G401.6 (cell line): ENCODE data around the gene DHCR24.
"Not testable (repeated sequence)": the region's sequence is repeated elsewhere in the genome, so short reads cannot be mapped to it uniquely, and the experiment has no call there.

Source experiments
- FAIRE-seq: peaks from 2 replicates; lab custom pipeline; 2012; peaks lifted over from hg19 to GRCh38; lab: Jason Lieb, UNC

The DHCR24 gene

DNA sequence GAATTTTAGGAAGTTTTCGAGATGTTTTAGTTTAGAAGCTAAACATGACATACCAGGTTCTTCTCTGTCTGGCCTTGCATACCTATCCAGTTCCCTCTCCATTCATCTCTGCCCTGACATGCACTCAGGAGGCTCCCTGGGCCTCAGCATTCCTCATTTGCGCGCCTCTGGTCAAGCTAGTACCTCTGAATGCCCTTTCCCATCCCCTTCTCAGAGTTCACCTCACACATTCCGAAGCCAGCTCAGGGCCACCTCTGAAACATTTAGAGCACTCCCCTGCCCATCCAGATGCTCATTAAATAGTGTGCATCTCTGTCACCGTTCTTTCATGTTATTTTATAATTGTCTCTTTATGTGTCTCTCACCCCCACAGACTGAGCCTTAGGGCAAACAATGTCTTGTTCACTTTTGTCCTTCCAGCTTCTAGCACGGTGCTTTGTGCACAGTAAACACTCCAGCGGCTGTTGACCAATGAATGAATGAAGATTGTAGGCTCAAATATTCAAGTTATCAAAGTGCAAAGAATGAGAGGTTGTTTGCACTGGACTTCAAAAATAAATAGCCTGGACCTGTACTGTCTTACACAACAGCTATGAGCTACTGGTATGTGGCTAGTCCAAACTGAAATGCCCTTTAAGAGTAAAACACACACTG is 1.2 kb upstream of the DHCR24 start:
- FAIRE-seq, result no peak

DNA sequence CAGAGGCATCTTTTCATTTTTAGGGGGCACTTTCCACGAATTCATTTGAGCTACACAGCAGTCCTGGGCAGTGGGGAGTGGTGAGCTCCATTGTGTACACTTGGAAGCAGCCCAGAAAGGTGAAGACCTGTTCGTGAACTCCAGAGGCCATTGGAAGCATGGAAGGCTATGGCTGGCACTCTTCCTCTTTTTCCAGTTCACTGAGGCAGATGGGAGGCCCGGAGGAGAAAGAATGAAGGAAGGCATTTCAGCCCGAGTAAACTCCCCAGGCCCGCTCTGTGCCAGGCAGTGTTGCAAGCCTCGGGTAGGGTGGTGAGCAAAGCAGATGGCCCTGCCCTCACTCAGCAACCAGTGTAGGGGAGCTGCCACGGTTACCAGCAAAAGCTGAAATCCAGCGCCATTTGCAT is 673 bp upstream of the DHCR24 start:
- FAIRE-seq, result no peak

DNA sequence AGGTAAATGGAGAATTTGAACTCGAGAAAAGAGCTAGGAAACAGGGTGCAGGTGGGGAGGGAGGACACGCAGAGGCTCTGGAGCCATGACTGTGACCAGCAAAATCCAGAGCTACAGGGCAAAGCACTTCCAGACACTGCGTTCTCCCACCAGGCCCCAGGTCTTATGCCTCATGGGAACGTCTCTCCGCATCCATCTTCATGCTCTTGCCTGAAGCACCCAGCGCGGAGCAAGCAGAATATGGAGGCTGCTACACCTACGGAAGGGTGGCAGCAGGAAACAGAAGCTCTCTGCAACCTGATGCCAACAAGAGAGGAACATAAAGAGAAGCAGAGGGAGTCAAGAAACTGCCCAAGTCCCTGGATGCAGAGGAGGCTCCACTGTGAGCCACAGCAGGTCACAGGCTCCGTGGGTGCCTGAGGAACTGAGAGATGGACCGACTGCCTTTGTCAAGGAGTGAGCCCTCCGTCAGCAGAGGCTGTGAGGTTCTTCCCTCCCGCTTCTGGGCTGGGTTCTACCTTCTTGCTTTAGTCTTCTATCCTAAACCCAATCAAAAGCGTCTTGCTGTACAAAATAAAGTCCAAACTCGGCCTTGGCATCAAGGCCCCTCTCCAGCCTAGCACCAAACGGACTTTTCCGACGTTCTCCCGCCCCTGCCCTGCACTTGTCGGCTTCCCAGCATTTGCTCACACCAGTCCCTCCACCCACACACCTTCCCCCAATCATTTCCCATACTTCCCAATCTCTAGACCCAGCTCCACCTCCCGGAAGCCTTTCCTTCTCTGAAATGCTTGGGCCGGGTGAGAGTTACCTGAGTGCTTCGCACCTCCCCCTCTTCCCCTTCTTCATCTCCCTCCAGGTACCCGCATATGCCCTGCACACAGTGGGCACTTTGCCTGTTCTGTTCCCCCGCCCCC is 930 bp downstream of the DHCR24 start:
- no peak for FAIRE-seq

DNA sequence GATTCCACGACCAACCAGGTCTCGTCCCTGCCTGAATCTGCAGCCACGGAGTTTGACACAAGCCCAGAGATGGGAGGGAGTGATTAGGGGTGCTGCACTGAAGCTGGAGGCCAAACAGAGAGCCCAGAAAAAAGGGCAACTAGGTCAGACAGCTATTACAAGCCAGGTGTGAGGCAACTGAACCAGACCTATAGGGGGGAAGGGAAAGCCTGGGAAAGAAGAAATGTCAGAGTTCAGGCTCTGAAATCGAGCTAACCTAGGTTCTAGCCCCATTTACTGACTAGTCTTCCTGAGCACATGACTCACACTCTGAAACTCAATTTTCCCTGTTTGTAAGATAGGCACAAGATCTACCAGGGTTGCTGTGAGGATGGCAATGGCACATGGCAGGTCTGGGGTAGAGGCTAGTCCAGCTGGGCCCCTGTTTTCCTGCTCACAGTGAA is 1.7 kb downstream of the DHCR24 start:
- no peak for FAIRE-seq

DNA sequence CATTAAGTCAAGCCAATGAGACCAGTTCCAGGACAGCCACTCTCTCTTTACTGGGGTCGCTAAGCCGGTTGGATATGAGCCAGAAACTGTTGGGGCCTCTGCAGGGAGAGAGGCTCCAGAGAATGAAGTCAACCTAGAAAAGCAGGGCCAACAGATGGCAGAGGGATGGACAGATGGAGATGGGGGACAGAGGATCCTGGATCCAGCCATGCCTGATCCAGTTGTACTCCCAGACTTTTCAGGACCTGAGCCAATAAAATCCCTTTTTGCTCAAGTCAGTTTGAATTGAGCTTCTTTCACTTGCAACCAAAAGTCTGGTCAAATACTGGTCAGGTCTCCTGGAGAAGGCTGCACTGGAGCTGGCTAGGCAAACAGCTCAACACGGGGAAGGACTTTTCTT is 2.2 kb downstream of the DHCR24 start:
- FAIRE-seq, result no peak

DNA sequence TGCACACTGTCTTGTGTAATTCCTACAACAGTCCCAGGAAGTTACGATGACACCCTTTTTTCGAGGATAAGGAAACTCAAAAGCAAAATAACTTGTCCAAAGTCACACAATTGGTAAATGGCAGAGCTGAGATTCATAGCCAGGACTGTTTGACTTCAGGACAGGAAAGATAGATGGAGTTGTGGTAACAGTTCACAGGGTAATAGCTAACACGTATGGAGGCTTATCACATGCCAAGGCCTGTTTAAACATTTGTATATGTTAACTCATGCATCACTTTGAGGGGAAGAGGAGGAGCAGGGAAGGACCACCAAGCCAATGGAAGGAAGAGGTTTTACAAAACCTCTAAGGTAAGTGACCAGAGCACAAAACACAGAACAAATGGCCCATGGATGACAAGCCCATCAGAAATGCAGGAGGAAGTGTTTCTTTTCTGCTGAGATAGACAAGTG is 2.8 kb downstream of the DHCR24 start:
- no peak for FAIRE-seq

DNA sequence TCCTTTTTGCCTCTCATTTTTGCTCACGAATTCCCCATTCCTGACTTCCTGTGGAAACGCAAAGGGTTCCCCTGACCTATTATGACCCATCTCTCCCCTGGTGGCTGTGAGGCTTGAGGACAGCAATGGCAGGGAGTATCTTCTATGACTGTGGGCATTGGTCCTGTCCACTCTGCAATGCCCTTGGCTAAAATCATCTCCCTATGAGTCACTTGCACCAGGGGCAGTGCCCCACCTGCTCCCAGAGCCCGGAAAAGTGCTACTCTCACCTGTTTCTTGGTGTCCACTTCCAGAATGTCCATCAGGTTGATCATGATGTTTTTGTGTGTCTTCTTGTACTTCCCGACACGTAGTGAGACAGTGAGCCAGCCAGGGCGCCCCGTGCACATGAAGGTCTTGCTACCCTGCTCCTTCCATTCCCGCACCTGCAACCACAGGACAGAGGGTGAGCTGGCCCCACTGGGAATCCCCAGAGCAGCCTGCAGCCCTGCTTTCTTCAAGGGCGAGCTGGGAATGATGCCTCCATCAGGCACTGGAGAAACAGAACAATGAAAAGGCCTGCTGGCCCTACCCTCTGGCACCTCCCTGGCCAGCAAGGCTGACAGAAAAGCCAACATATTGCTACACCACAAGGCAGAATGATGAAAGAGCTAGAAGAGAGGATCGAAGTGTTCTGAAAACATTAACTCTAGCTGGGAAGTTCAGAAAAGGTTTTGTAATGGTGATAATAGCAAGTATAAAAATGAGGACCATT is 3.5 kb downstream of the DHCR24 start:
- FAIRE-seq, result no peak

DNA sequence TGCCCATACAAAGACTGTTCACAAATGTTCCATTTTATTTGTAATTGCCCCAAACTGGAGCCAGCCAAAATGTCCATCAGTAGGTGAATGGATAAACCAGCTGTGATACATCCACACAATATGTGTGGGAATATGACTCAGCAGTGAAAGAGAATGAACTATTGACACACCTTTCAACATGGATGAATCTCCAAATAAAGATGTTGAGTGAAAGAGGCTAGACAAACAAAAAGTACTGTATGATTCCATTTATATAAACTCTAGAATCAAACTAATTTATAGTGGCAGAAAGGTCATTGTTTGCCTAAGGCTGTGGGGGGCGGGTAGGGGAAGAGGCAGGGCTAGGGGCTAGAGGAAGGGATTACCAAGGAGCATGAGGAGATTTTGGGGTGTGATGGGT is 4.5 kb downstream of the DHCR24 start:
- no peak for FAIRE-seq

DNA sequence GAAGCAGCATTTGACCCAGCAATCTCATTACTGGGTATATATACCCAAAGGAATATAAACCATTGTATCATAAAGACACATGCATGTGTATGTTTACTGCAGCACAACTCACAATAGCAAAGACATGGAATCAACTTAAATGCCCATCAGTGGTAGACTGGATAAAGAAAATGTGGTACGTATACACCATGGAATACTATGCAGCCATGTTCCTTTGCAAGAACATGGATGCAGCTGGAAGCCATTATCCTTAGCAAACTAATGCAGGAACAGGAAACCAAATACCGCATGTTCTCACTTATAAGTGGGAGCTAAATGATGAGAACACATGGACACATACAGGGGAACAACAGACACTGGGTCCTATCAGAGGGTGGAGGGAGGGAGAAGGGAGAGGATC is 5.4 kb downstream of the DHCR24 start:
- FAIRE-seq, result not testable (repeated sequence)

DNA sequence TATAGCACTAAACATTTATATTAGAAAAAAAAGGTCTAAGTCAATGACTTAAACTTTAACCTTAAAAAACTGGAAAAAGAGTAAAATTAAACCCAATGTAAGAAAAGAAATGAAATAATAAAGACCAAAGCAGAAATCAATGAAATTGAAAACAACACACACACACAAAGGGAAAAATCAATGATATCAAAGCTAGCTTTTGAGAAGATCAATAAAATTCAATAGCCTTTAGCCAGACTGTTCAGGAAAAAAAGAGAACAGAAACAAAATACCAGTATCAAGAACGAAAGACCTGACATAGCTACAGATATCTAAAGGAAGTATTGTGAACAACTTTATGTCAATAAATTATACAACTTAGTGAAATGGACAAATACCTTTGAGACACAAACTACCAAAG is 7.1 kb downstream of the DHCR24 start:
- FAIRE-seq, result no peak

DNA sequence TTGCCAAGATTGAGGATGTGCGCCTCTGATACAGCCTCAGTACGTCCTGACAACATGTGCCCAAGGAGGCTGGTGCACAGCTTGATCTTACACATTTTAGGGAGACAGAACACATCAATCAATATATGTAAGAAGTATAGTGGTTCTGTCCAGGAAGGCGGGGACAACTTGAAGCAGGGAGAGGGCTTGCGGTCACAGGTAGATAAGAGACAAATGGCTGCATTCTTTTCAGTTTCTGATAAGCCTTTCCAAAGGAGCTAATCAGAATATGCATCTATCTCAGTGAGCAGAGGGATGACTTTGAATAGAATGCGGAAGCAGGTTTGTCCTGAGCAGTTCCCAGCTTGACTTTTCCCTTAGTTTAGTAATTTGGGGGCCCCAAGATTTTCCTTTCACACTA is 10.2 kb downstream of the DHCR24 start:
- no peak for FAIRE-seq

DNA sequence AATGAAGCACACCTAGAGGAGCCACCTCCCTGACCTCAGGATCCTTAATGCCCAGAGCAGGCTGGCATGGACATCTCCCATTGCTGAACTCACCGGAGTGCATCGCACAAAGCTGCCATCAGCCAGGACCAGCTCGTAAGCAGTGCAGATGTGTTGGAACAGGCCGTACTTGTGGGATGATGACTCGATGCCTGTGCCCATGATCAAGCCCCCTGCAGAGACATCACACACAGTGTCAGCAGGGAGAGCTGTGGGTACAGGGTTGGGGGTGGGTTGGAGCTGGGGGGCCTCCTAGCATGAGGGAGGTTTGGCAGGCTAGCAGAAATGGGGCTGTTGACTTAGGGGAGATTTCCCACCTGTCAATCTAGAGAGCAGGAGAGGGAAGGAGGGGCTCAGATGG is 12.0 kb downstream of the DHCR24 start:
- FAIRE-seq, result no peak

DNA sequence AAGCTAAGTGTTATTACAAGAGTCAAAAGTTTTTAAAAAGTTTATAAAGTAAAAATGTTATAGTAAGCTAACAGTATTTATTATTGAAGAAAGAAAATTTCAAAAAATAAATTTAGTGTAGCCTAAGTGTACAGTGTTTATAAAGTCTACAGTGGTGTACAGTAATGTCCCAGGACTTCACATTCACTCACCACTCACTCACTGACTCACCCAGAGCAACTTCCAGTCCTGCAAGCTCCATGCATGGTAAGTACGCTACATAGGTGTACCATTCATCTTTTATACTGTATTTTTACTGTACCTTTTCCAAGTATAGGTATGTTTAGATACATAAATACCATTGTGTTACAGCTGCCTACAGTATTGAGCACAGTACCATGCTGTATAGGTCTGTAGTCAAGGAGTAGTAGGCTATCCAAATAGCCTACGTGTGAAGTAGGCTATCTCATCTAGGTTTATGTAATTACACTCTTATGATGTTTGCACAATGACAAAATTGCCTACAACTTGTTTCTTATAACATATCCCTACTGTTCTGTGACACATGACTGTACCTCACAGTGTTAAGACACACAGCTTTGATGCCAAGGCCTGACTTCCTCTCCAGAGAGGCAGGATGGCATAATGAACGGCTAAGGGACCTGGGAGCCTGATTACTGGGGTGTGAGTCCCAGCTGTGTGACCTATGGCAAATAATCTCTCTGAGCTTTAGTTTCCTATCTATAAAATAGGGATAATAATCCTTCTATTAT is 12.7 kb downstream of the DHCR24 start:
- no peak for FAIRE-seq

DNA sequence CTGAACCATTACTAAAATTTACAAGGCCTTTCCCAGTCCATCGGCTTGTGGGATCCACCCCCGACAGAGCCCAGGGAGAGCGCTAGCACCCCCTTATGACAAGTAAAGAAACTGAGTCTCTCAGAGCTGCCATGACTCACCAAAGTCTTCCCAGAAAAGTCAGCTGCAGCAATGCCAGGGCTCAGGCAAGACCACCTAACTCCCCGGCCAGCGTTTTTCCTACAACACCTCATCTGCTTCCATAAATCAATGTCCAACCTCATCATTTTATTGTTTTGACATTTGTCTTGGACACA is 15.0 kb downstream of the DHCR24 start:
- FAIRE-seq, result no peak

DNA sequence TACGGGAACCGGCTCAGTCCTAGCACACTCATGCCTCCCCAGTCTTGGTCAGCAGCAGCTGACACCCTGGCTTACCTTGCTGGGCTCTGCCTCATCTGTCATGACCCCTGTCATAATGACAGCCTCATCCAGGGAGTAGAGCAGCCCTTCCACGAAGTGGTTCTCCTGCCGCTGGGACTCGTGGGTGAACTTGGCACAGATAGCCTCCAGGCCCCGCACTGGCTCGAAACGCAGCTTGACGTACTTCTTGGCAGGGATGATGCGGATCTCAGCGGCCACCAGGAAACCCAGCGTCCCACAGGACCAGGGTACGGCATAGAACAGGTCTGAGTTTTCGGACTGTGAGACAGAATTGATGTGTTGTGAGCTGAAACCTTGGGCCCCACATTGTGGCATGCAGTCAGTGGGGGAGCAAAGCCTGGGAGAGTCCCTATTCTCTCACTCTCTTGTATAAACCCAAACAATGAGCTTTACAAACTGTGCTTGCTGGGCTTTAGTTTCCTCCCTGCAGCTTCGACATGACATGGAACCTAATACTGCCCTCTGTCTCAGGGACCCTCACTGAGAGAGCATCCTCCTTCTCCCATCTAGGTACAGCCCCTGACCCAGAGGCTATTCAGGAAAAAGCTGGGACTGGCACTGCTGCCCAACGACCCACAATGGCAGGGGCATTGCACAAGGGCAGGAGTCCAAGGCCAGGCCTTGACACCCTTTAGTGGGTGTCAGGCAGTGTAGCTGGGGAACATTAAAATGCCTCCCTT is 15.5 kb downstream of the DHCR24 start:
- FAIRE-seq, result no peak

DNA sequence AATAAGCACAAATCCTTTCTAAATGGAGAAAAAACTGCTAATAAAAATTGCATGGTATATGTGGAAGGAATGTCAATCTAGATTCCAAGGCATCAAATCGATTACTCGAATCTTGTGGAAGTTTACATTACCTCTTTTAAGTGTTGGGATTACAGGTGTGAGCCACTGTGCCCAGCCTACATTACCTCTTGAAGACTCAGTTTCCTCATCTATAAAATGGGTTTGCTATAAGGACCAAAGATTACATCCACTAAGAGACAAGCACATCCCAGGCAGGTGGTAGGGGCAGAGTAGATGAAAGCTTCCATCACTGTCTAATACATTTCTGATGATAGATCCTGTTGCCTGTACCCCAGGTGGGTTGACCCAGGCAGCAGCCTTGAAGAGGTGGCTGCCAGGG is 16.1 kb downstream of the DHCR24 start:
- FAIRE-seq, result no peak

DNA sequence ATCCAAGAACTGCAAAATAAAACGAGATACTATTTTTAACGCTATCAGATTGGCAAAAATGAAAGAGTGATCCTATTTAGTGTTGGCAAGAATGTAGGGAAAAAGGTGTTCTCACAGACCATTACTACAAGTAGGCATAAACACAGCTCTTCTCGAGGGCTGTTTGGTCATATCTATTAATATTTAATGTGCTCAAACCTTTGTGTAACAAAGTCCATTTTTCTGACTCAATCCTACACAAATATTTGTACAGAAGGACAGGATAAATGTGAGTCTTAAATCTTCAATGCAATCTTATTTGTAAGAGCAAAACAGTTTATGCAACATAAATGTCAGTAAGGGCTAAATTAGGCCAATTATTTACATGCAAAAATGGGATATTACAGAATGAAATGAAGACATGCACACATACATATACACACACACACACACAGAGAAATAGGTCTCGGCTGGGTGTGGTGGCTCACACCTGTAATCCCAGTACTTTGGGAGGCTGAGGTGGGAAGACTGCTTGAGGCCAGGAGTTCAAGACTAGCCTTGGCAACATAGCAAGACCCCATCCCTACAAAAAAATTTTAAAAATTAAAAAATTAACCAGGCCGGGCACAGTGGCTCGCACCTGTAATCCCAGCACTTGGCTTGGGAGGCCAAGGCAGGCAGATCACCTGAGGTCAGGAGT is 17.7 kb downstream of the DHCR24 start:
- FAIRE-seq, result no peak

DNA sequence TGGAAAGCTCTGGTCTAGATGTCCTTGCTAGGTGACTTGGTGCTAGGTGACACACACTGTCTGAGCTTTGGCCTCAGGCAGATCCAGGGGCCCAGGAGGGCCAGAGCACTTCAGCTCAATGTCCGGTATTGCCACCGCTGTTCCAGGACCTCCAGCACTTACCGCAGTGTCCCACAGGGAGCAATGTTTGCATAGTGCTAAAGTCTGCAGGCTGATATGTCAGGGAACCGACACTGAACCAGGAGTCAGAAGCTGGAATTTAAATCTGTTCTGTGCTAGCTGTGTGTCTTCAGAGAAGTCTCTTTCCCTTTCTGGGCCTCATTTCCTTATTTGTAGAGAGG is 19.3 kb downstream of the DHCR24 start:
- no peak for FAIRE-seq

DNA sequence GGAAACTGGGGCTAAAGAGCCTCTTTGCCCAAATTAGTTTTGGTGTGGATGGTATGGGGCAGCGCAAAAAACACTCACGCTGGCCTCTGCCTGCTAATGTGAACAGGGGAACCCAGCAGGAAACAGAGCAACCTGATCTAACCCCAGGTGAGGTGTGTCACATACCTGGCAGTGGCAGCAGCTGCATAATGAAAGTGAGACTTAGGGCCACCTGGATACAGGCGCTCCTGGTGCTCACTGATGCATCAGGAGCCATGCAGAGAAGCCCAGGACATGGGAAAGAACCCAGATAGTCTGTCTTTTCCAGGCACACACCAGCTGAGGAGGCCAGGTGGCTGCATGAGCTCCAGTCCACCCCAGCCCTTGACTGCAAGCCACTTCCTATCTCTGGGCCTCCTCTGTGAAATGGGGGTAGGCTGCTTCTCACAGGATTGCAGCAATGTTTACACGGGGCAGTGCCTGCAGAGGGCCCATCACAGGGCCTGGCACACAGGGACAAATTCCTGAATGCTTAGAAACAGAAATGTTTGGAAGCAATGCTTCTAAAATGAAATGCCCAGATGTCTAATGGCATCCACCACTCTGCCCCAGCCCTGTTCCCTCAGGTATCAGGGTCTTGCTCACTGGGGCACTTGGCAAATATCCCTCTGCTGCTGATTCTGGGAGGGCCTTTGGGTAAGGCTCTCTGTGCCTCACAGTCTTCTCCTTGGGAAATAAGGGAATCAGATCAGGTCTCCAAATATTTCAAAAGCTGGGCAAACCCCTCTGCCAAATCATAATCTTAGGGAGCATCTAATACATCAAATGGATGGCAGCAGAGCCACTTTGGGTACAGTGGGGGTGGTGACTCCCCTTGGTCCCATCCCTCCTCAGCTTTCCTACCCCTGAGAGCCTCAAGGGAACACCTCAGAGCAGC is 19.9 kb downstream of the DHCR24 start:
- no peak for FAIRE-seq
